PC-3 (cell line): ENCODE data around the gene FAM168A. TPM values are rescaled to one million over a fixed set of nuclear protein-coding genes. Genes with fewer than 3 reads are reported as not detected.

Experiments used
- ATAC-seq: fragments of 200-7000 bp; cut with Tn5 transposase; 2 replicates; pipeline ENCODE4 v1.9.1; 2020; ENCODE audit warnings: mild to moderate bottlenecking, moderate library complexity
- BruUV-seq: library from RNA; stranded (reverse); fragments of 400-500 nt; replicated peaks from 2 replicates; lab custom pipeline; 2021; lab: Mats Ljungman, UMichigan
- CTCF ChIA-PET: fragments of 300-600 bp; sonication (Branson Sonifier 250); formaldehyde crosslinking; loops from one replicate; lab custom pipeline; 2022; ENCODE audit warnings: antibody characterized with exemption; lab: Charles Lee
- POLR2A ChIA-PET: fragments of 300-600 bp; sonication (Branson Sonifier 250); formaldehyde crosslinking; loops from one replicate; lab custom pipeline; 2022; ENCODE audit warnings: antibody characterized with exemption; ENCODE audit not compliant: unreplicated experiment; lab: Charles Lee
- DNase-seq: peaks from one replicate; pipeline ENCODE4 v3.0.0-alpha.2; 2015
- H2AFZ ChIP-seq: fragments of 300-600 bp; sonication (generic); 2 replicates; pipeline ENCODE4 v1.6.0; 2016; ENCODE audit warnings: antibody characterized with exemption, low read length
- H3F3A ChIP-seq: fragments of 300-600 bp; sonication (generic); one replicate; pipeline ENCODE4 v1.6.0; 2017; ENCODE audit warnings: antibody characterized with exemption, low read length, control low read depth, mild to moderate bottlenecking; ENCODE audit not compliant: unreplicated experiment
- H3K27ac ChIP-seq: fragments of 300-600 bp; sonication (generic); 2 replicates; pipeline ENCODE4 v1.5.1; 2016; ENCODE audit warnings: mild to moderate bottlenecking, low read length
- H3K27me3 ChIP-seq: fragments of 300-600 bp; sonication (generic); 2 replicates; pipeline ENCODE4 v1.6.1; 2016; ENCODE audit warnings: low read length, mixed read lengths
- H3K36me3 ChIP-seq: fragments of 300-600 bp; sonication (generic); 2 replicates; pipeline ENCODE4 v1.6.1; 2016; ENCODE audit warnings: low read depth, mixed run types, low read length, mixed read lengths
- H3K4me1 ChIP-seq: fragments of 300-600 bp; sonication (generic); 2 replicates; pipeline ENCODE4 v1.5.1; 2016; ENCODE audit warnings: low read length; ENCODE audit not compliant: insufficient read depth
- H3K4me2 ChIP-seq: fragments of 300-600 bp; sonication (generic); 2 replicates; pipeline ENCODE4 v1.6.0; 2016; ENCODE audit warnings: low read length
- H3K4me3 ChIP-seq: fragments of 300-600 bp; sonication (generic); 2 replicates; pipeline ENCODE4 v1.5.1; 2016; ENCODE audit warnings: mild to moderate bottlenecking, low read length, mixed read lengths
- H3K79me2 ChIP-seq: fragments of 300-600 bp; sonication (generic); 2 replicates; pipeline ENCODE4 v1.6.1; 2017; ENCODE audit warnings: low read length, mixed read lengths
- H3K9ac ChIP-seq: fragments of 300-600 bp; sonication (generic); 2 replicates; pipeline ENCODE4 v1.6.0; 2016; ENCODE audit warnings: mild to moderate bottlenecking, low read length
- H3K9me2 ChIP-seq: fragments of 300-600 bp; sonication (generic); replicated peaks from 2 replicates; pipeline ENCODE4 v1.6.1; 2016; ENCODE audit warnings: mixed run types, low read length, mixed read lengths
- H3K9me3 ChIP-seq: fragments of 300-600 bp; sonication (generic); 2 replicates; pipeline ENCODE4 v1.6.1; 2016; ENCODE audit warnings: low read length, mixed read lengths
- H4K20me1 ChIP-seq: fragments of 300-600 bp; sonication (generic); 2 replicates; pipeline ENCODE4 v1.6.1; 2016; ENCODE audit warnings: low read length, mixed read lengths
- EZH2 ChIP-seq: fragments of 300-600 bp; sonication (generic); IDR thresholded peaks from one replicate; pipeline ENCODE4 v1.6.1; 2017; ENCODE audit warnings: antibody characterized with exemption, mild to moderate bottlenecking, low read length; ENCODE audit not compliant: unreplicated experiment
- EZH2phosphoT487 ChIP-seq: fragments of 300-600 bp; sonication (generic); IDR thresholded peaks from 2 replicates; pipeline ENCODE4 v1.6.1; 2018; ENCODE audit warnings: mild to moderate bottlenecking, antibody characterized with exemption, low read length, borderline replicate concordance
- intact Hi-C: fragments of 100-400 bp; cut with micrococcal nuclease; formaldehyde crosslinking; loops from 2 replicates; pipeline ENCODE4 v1.9.0; 2023
- total RNA-seq: library from RNA; depleted of rRNA; stranded (reverse); fragments of >200 nt; gene quantifications from 2 replicates; pipeline ENCODE4 v1.2.3, GENCODE V29; 2014
- TF ChIP-seq, protein P1 (sequence below): fragments of 300-600 bp; sonication (generic); conservative IDR thresholded peaks from 2 replicates; pipeline ENCODE4 v1.5.1; 2017; ENCODE audit warnings: antibody characterized with exemption, low read depth, mild to moderate bottlenecking, low read length

FAM168A gene
- total RNA-seq, 1 experiment from 2014 or later: 24.5 TPM

DNA sequence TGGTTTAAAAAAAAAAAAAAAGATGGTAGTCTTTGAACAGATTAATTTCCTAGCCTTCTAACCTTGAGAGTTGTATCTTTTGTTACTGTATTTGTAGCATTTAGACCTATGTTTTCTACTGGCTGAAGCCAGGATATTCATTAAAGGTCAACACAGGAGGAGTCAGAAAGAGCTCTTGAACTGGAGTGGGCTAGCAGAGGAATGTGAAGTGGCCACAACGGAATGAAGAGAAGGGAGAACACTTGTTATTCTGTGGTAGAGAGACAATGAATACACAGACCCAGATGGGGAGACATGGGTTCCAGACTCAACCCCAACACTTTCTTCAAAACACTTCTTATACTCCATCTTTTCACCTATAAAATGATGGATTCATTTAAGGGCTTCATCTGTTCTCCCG is 133.6 kb downstream of the FAM168A start:
- no peak overlapping the region for H3K9ac ChIP-seq
- H4K20me1 ChIP-seq: no peaks in the 10 kb centered on the region
- no peaks in the 10 kb centered on the region for H3F3A ChIP-seq
- CTCF ChIA-PET: no interaction called here
- no peaks in the 10 kb centered on the region for H3K9me3 ChIP-seq
- POLR2A ChIA-PET: no interaction called here
- H3K79me2 ChIP-seq: no peaks in the 10 kb centered on the region
- ATAC-seq (no peak), DNase-seq (no peak)
- H3K4me1 ChIP-seq: no peaks in the 10 kb centered on the region
- no peak overlapping the region for H3K4me3 ChIP-seq
- no peak overlapping the region for H3K27ac ChIP-seq
- H3K27me3 ChIP-seq: no peaks in the 10 kb centered on the region
- no peak overlapping the region for H3K4me2 ChIP-seq
- TF ChIP-seq, protein P1, sequence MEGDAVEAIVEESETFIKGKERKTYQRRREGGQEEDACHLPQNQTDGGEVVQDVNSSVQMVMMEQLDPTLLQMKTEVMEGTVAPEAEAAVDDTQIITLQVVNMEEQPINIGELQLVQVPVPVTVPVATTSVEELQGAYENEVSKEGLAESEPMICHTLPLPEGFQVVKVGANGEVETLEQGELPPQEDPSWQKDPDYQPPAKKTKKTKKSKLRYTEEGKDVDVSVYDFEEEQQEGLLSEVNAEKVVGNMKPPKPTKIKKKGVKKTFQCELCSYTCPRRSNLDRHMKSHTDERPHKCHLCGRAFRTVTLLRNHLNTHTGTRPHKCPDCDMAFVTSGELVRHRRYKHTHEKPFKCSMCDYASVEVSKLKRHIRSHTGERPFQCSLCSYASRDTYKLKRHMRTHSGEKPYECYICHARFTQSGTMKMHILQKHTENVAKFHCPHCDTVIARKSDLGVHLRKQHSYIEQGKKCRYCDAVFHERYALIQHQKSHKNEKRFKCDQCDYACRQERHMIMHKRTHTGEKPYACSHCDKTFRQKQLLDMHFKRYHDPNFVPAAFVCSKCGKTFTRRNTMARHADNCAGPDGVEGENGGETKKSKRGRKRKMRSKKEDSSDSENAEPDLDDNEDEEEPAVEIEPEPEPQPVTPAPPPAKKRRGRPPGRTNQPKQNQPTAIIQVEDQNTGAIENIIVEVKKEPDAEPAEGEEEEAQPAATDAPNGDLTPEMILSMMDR: no peak
- TF ChIP-seq EZH2phosphoT487: no peak
- no peak for TF ChIP-seq EZH2
- BruUV-seq: no TSS peak
- intact Hi-C loops: no loop called here
- H2AFZ ChIP-seq: no peak overlapping the region
- no peaks in the 10 kb centered on the region for H3K36me3 ChIP-seq
- H3K9me2 ChIP-seq: no peaks in the 10 kb centered on the region

DNA sequence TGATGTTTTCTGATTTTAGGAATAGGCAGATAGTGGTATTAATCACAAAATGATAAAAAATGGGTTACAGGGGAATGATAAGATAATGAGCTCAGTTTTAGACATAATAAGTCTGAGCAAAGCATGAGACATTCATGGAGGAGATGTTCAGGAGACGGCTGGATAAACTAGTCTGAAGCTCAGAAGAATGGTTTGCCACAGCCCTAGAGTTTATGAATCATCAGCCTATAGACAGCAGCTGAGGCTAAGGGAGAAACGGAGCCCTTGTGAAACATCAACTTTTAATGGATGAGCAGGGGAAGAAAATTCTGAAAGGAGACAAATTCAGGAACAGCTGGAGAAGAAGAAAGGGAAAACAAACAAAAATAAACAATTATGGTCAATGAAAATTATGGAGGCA is 134.6 kb downstream of the FAM168A start:
- intact Hi-C loops: no loop called here
- ATAC-seq (no peak), DNase-seq (peak; percentile 12)
- no peaks in the 10 kb centered on the region for H3K9me2 ChIP-seq
- CTCF ChIA-PET: no interaction called here
- H3K9ac ChIP-seq: no peak overlapping the region
- no peaks in the 10 kb centered on the region for H3K79me2 ChIP-seq
- no peak for TF ChIP-seq EZH2phosphoT487
- no peak for TF ChIP-seq EZH2
- TF ChIP-seq, protein P1: no peak
- POLR2A ChIA-PET: no interaction called here
- H2AFZ ChIP-seq: no peak overlapping the region
- H3K4me2 ChIP-seq: no peak overlapping the region
- H4K20me1 ChIP-seq: no peaks in the 10 kb centered on the region
- no peaks in the 10 kb centered on the region for H3K4me1 ChIP-seq
- no peak overlapping the region for H3K4me3 ChIP-seq
- H3K27me3 ChIP-seq: no peaks in the 10 kb centered on the region
- no peaks in the 10 kb centered on the region for H3F3A ChIP-seq
- no peaks in the 10 kb centered on the region for H3K9me3 ChIP-seq
- no peaks in the 10 kb centered on the region for H3K36me3 ChIP-seq
- BruUV-seq: no TSS peak
- H3K27ac ChIP-seq: no peak overlapping the region

DNA sequence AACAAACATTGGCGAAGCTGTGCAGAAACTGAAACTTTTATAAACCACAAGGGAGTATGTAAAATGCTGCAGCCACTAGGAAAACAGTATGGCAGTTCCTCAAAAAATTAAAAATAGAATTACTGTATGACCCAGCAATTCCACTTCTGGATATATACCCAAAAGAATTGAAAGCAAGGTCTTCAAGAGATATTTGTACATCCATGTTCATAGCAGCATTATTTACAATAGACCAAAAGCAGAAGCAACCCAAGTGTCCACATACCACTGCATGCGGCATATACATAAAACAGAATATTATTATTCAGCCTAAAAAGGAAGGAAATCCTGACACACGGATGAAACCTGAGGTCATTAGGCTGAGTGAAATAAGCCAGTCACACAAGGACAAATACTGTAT is 135.9 kb downstream of the FAM168A start:
- no peaks in the 10 kb centered on the region for H3K79me2 ChIP-seq
- ChIA-PET POLR2A (no interaction called here), CTCF (no interaction called here)
- no peak overlapping the region for H3K4me3 ChIP-seq
- no peaks in the 10 kb centered on the region for H3K9me2 ChIP-seq
- no peak overlapping the region for H3K4me2 ChIP-seq
- no peaks in the 10 kb centered on the region for H3K27me3 ChIP-seq
- no peaks in the 10 kb centered on the region for H3F3A ChIP-seq
- no peak overlapping the region for H2AFZ ChIP-seq
- ATAC-seq (no peak), DNase-seq (no peak)
- no peaks in the 10 kb centered on the region for H3K4me1 ChIP-seq
- H4K20me1 ChIP-seq: no peaks in the 10 kb centered on the region
- no peak overlapping the region for H3K27ac ChIP-seq
- TF ChIP-seq, protein P1: no peak
- no peak for TF ChIP-seq EZH2phosphoT487
- TF ChIP-seq EZH2: no peak
- no peaks in the 10 kb centered on the region for H3K36me3 ChIP-seq
- no TSS peak for BruUV-seq
- intact Hi-C loops: no loop called here
- no peaks in the 10 kb centered on the region for H3K9me3 ChIP-seq
- H3K9ac ChIP-seq: no peak overlapping the region
